Lower leg skin (tissue), 4 donors: ENCODE measurements around the gene CCDC183. TPM values are rescaled to one million over a fixed set of nuclear protein-coding genes. Genes with fewer than 3 reads are reported as not detected.
"Not testable (repeated sequence)": the region's sequence is repeated elsewhere in the genome, so short reads cannot be mapped to it uniquely, and the experiment has no call there.

Source experiments
- DNase-seq, 2 donors: peaks; one replicate each; pipeline ENCODE4 v3.0.0-alpha.2; 2019; ENCODE audit warnings: low spot score in 2 of 2
- H3K4me3 ChIP-seq: fragments of 200-600 bp; sonication (generic); 2 replicates; pipeline ENCODE4 v1.5.1; 2017; ENCODE audit warnings: mild to moderate bottlenecking, low read depth; ENCODE audit not compliant: poor library complexity, severe bottlenecking
- POLR2A ChIP-seq, 2 donors: fragments of 450-650 bp; IDR thresholded peaks; one replicate each; pipeline ENCODE4 v1.6.1; 2016 to 2017; ENCODE audit warnings: antibody characterized with exemption in 2 of 2, mild to moderate bottlenecking in 1 of 2, moderate library complexity in 1 of 2
- WGBS, 2 donors: methylation state at CpG; one replicate each; pipeline ENCODE4 v1.1.5; 2018; 5-methylcytosine and 5-hydroxymethylcytosine counted together
- intact Hi-C: fragments of 100-400 bp; cut with DNase I; formaldehyde crosslinking; loops from one replicate; pipeline ENCODE4 v1.15.0; 2023; ENCODE audit warnings: low total_unique reads
- total RNA-seq, 4 donors: library from RNA; depleted of rRNA; stranded (reverse); fragments of >200 nt; gene quantifications; one replicate each; pipeline ENCODE4 v1.1.0, GENCODE V29; 2016
- TF ChIP-seq, protein P1 (sequence below), 3 donors: fragments of 450-650 bp; IDR thresholded peaks; one replicate each; pipeline ENCODE4 v1.5.1; 2016; ENCODE audit warnings: antibody characterized with exemption in 3 of 3, mild to moderate bottlenecking in 3 of 3, moderate library complexity in 2 of 3

Gene CCDC183
- total RNA-seq, 4 donors from 2014 or later: 0.37 to 9.1 (median 2.0) TPM

DNA sequence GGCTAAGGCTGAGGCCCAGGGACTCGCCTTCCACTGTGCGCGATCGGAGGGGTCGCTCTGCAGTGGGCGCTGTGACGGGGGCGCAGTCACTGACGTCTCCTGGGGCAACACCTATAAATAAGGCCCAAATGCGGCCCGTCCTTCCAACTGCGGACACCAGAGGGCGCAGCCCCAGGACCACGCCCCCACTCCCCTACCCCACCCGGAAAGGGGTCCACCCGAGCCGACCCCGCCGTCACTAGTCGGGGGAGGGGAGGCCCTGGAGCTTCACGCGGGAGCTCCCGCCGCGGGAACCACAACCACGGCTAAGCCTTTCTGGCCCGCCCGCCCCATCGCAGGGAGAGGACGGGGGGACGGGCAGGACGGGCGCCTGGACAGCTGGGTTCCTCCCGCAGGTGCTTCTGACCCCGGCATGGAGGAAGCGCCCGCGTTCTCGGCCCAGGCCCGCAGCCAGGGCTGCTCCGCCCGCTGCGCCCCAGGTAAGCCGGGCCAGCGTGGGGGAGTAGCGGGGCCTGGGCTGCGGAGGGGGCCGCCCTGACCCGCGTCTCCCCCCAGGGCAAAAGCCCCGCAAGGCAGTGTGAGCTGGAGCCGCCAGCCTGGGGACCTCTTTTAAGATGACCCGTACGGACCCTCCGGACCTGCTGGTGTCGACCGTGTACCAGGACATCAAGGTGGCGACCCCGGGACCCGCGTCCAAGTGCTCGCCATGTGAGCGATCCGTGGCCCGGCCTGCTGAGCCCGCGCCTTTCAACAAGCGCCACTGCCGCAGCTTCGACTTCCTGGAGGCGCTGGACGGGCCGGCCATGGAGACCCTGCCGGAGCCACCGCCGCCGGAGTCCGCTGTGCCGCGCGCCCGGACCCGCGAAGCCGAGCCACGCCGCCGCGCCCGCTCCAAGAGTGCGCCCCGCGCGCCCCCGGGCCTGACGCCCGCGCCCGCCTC is 47.9 kb downstream of the CCDC183 start:
- DNase-seq, H3K4me3 ChIP-seq, intact Hi-C loops: not testable (repeated sequence)
- 0 to 5% methylated on average over 7 to 25 of the region's 99 CpGs for WGBS, 2 donors
- TF ChIP-seq, protein P1, sequence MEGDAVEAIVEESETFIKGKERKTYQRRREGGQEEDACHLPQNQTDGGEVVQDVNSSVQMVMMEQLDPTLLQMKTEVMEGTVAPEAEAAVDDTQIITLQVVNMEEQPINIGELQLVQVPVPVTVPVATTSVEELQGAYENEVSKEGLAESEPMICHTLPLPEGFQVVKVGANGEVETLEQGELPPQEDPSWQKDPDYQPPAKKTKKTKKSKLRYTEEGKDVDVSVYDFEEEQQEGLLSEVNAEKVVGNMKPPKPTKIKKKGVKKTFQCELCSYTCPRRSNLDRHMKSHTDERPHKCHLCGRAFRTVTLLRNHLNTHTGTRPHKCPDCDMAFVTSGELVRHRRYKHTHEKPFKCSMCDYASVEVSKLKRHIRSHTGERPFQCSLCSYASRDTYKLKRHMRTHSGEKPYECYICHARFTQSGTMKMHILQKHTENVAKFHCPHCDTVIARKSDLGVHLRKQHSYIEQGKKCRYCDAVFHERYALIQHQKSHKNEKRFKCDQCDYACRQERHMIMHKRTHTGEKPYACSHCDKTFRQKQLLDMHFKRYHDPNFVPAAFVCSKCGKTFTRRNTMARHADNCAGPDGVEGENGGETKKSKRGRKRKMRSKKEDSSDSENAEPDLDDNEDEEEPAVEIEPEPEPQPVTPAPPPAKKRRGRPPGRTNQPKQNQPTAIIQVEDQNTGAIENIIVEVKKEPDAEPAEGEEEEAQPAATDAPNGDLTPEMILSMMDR (IDR thresholded peaks at IDR 0.05): peak in 1 of 3 donors; percentile 13

GRCh38 chr9:136844761-136845464 is 48.8 kb downstream of the CCDC183 start:
- TF ChIP-seq POLR2A (IDR thresholded peaks at IDR 0.05): no peak
- TF ChIP-seq, protein P1 (IDR thresholded peaks at IDR 0.05): no peak
- intact Hi-C loops: no loop called here
- H3K4me3 ChIP-seq: no peak overlapping the region
- WGBS, 2 donors: 9 to 22% methylated on average over 21 to 26 of the region's 88 CpGs
- DNase-seq: no peak

DNA sequence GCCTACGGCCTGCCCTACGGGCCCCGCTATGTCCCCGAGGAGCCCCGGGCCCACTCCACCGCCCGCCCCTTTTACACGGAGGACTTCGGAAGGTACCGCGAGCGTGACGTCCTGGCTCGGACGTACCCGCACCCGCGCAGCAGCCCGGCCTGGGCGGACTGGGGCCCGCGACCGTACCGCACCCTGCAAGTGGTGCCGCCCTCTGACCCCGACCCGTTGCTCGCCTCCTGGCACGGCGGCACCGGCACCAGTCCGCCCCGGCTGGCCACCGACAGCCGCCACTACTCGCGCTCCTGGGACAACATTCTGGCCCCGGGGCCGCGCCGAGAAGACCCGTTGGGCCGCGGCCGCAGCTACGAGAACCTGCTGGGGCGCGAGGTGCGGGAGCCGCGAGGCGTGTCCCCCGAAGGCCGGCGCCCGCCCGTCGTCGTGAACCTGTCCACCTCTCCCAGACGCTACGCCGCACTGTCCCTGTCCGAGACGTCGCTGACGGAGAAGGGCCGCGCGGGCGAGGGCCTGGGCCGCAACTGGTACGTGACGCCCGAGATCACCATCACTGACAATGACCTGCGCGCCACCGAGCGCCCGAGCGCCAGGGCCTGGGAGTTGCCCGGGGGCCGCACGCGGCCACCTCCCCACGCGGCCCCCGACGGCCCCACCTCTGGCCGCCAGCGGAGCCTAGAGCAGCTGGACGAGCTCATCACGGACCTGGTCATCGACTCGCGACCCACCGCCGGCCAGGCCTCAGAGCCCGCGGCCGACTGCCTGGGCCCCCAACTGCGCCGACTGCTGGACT is 49.5 kb downstream of the CCDC183 start:
- TF ChIP-seq POLR2A (IDR thresholded peaks at IDR 0.05): no peak
- TF ChIP-seq, protein P1 (IDR thresholded peaks at IDR 0.05): no peak
- 16 to 28% methylated on average over 19 to 31 of the region's 102 CpGs for WGBS, 2 donors
- DNase-seq: no peak
- intact Hi-C loops: no loop called here
- no peak overlapping the region for H3K4me3 ChIP-seq

DNA sequence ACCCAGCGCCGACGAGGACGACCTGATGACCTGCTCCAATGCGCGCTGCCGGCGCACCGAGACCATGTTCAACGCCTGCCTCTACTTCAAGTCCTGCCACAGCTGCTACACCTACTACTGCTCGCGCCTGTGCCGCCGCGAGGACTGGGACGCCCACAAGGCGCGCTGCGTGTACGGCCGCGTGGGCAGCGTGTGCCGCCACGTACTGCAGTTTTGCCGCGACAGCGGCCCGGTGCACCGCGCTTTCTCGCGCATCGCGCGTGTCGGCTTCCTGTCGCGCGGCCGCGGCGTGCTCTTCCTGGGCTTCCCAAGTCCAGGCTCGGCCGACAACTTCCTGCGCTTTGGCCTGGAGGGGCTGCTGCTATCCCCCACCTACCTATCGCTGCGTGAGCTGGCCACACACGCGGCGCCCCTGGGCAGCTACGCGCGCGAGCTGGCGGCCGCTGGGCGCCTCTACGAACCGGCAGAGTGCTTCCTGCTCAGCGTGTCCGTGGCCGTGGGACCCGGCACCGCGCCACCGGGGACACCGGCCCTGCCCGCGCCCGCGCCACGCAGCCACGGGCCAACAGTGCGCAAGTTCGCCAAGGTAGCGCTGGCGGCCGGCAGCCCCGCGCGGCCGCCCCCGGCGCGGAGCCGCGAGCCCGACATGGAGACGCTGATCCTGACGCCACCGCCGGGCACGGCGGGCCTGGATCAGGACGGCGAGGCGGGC is 50.4 kb downstream of the CCDC183 start:
- no peak overlapping the region for H3K4me3 ChIP-seq
- 3% methylated on average over 37 of the region's 98 CpGs; no CpG with 5 or more reads in 1 of the 2 donors for WGBS, 2 donors
- no peak for TF ChIP-seq POLR2A (IDR thresholded peaks at IDR 0.05)
- TF ChIP-seq, protein P1 (IDR thresholded peaks at IDR 0.05): no peak
- intact Hi-C loops: no loop called here
- no peak for DNase-seq
